Measurements from ENCODE around the gene CSNK1E. TPM values are rescaled to one million over a fixed set of nuclear protein-coding genes. Genes with fewer than 3 reads are reported as not detected.

Gene CSNK1E
- total and polyA plus RNA-seq, 2 of the 4 experiments (the other 2 are of a cell fraction), result 116 to 276 TPM

DNA sequence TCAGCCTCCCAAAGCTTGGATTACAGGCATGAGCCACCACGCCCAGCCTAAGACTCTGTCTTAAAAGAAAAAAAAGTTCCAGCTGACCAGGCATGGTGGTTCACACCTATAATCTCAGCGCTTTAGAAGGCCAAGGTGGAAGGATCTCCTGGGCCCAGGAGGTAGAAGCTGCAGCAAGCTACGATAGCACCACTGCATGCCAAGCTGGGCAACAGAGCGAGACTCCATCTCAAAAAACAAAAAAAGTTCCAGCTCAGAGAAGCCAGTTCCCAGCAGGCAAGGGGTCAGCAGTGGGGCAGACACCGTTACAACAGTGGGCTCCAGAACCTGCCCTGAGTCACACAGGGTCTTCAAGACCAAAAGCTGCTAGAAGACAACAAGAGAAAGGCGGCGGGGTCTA, 47.8 kb downstream of the CSNK1E start:
- POLR2A ChIA-PET (ENCODE audit: unreplicated experiment), result interaction anchor here (0.5 kb wide), 1 partner anchor 1206 kb away, joined by 11 read pairs; no protein-coding TSS in a partner anchor
- no peak overlapping the region for H4K5ac ChIP-seq (ENCODE audit: low read depth, low read length)

More for the DNA sequence above, 47.8 kb downstream of the CSNK1E start:
- Histone ChIP-seq H2AFZ (replicated peaks; ENCODE audit: low read length, poor library complexity) (no peak overlapping the region), H2BK5ac (ENCODE audit: low read depth, low read length, poor library complexity, severe bottlenecking) (no peak overlapping the region), H4K20me1 (ENCODE audit: insufficient read depth, low read length) (peaks cover 81% of the 10 kb centered on the region), H3K27ac (ENCODE audit: insufficient read depth, low read length) (no peak overlapping the region), H2BK15ac (ENCODE audit: low read depth, low read length) (no peak overlapping the region), H2AK5ac (ENCODE audit: low read depth, low read length) (no peak overlapping the region), H3K4me1 (ENCODE audit: control insufficient read depth, insufficient read depth, low read length) (peaks cover 27% of the 10 kb centered on the region), H2BK120ac (ENCODE audit: low read depth, low read length) (no peak overlapping the region), H4K8ac (ENCODE audit: low read depth in 2 of 2, low read length in 2 of 2) (no peak overlapping the region), H3K4ac (ENCODE audit: low read depth, low read length) (no peak overlapping the region), H2AK9ac (replicated peaks; ENCODE audit: low read depth, low read length, poor library complexity) (no peak overlapping the region), H3K23ac (ENCODE audit: low read depth, low read length) (no peak overlapping the region), H3K79me1 (ENCODE audit: low read depth in 1 of 2, low read length in 2 of 2) (peaks cover 15 to 88% of the 10 kb centered on the region in 2 experiments; a peak in 3 of 4 replicates), H4K91ac (ENCODE audit: insufficient read depth, low read depth, low read length) (no peak overlapping the region), H3K4me2 (ENCODE audit: low read depth, low read length) (no peak overlapping the region), H3K4me3 (ENCODE audit: insufficient read depth, low read depth, low read length) (no peak overlapping the region), H3K9ac (ENCODE audit: low read depth, low read length) (no peak overlapping the region), H3K18ac (ENCODE audit: low read depth, low read length) (no peak overlapping the region), H3K9me1 (ENCODE audit: insufficient read depth, low read length) (peaks cover 42% of the 10 kb centered on the region), H3K14ac (replicated peaks; ENCODE audit: low read depth, low read length) (no peak overlapping the region), H2BK20ac (ENCODE audit: low read depth, low read length) (no peak overlapping the region), H3K36me3 (ENCODE audit: control insufficient read depth, insufficient read depth, low read length) (peaks cover 3% of the 10 kb centered on the region; the same call in 1 of the 2 replicates), H3K27me3 (ENCODE audit: control insufficient read depth, insufficient read depth, low read length) (no peaks in the 10 kb centered on the region), H3K56ac (ENCODE audit: extremely low read depth, insufficient read depth, low read length) (no peak overlapping the region), H3K9me3 (ENCODE audit: control insufficient read depth, insufficient read depth, low read length) (no peaks in the 10 kb centered on the region)
- 100% methylated on average over 5 of the region's 7 CpGs; no CpG with 5 or more reads in 1 of the 2 experiments for WGBS, 2 experiments (ENCODE audit: extremely low coverage in 2 of 2, insufficient read length in 1 of 2)
- dilution Hi-C loops (cut with HindIII; ENCODE audit: low sequenced_read_pairs, unreplicated experiment) (no loop called here), intact Hi-C loops (cut with micrococcal nuclease) (no loop called here), in situ Hi-C loops (cut with MboI; ENCODE audit: low sequenced_read_pairs) (no loop called here)
- no peak for TF ChIP-seq SMC3 (IDR thresholded peaks at IDR 0.05; ENCODE audit: low read depth, low read length)
- ATAC-seq (ENCODE audit: low read depth) (no peak), DNase-seq (no peak)
- CTCF ChIA-PET, result no interaction called here
- no TSS peak for BruUV-seq (replicated peaks)

All from IMR-90 (cell line).